GM12801 (cell line): Measurements from ENCODE around the gene MEIS1.

ENCODE experiments used
- CTCF ChIP-seq: IDR thresholded peaks from one replicate; pipeline ENCODE4 v1.5.1; 2011; ENCODE audit warnings: control low read depth; ENCODE audit not compliant: insufficient read length; ENCODE audit errors: extremely low read depth

Gene MEIS1

DNA sequence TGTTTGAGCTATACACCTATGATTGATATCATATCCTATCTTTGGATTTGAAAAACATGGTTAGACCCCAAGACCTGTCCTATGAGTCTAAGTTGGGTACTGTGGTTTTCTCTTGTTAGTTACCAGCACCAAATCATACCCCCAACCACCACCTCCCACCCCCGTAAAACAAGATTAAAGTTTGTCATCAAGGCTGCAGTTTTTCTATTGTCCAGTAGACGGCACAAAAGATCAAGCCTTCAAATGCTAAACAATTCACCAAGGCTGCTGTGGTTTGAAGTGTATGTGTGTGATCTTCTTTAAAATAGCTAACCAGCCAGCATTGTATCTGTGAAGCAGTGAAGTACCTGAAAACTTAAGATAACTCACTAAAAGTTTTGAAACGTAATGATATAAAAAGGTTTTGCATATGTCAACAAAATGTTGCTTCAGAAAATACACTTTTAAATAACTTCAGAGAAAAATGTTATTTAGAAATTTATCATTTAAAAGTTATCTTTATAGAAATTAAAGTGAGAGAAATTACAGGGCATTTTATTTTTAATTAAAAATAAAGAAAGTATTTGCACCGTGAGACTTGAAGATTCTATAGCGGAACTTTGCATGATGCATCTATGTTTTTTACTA is 5.8 kb upstream of the MEIS1 start:
- no peak for TF ChIP-seq CTCF

DNA sequence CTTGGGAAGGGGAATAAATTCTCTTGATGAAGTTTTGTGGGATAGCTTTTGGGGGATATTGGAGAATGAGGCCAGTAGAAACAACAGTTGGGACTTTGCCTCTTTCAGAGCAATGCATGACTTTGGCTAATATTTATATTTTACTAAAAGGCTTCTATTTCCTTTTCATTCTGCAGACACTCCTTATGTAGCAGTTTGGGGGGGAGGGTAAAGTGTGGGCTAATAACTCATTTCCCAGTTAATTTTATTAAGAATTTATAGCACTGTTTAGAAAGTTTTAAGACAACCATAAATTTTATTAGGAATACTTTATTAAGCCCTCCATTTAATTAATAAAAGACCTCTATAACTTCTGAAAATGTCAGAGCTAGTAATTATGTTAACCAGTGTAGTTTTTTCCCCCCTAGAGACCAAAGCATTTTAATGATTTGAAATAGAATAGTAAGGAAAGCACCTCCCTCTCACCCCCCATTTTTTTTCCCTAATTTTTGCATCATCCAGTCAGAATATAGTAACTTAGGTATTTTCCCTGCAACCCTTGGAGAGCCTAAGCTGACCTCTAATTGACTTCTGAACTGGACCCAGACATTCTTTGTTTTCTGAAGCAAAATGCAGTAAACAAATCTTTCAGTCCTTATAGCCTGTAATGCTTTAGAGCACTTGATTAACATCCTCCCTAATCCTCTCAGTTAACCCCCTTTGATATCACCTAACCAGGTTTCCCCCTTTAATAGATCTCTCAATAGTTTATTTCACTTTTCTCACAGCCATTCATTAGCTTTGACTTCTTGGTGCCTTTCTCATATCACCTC is 5.0 kb upstream of the MEIS1 start:
- TF ChIP-seq CTCF, result no peak

DNA sequence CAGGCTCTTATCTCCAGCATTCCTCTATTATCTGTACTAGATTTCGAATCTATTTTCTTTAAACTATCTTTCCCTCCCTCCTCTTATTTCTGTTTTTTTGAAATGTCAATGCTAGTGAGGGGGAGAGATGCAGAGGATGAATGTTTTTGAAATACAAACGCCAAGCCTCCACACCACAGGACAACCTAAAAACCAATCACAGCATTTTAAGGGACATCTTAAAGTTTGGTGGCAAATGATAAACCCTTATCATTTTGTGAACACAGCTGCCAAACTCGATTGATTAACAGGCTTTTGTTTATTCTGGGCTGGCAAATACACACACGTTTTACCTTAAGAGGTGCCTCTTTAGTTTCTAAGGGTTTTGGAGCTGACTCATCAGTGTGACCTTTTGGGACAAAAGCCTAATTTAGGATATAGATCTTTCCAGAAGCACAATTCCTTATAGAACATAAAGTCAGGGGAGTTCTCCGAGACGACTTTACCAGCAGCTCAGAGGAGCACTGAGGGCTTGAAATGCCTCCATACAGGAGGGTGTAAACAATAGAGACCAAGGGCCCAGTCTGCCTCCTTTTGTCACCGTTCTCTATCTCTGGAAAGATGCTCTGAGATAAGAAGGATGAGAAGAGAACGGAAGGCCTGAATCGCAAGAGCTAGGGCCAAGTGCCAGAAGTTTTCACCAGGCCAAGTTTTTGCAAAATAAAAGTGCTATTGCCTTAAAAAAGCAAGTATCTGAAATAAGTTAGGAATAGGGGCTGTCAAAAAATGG is 4.2 kb upstream of the MEIS1 start:
- no peak for TF ChIP-seq CTCF

DNA sequence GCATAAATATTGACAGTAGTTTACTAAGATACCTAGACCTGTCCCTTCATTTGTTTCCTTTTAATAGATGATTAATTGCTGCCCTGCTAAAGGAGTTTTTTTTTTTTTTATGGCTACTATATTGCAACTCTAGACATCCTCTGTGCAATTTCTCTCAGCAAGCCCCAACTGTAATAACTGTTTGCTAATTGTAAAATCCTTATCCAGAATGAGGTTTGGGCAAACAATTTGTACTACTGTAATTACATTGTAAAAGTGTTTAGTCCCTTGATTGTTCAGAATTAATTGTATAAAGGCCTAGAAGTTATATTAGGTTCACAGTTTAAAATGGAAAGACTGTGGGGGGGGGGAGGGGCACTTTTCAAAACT is 3.7 kb upstream of the MEIS1 start:
- TF ChIP-seq CTCF, result no peak

- TF ChIP-seq CTCF, result no peak
These were observed 2.9 kb upstream of the MEIS1 start for GRCh38 chr2:66431846-66432587.

DNA sequence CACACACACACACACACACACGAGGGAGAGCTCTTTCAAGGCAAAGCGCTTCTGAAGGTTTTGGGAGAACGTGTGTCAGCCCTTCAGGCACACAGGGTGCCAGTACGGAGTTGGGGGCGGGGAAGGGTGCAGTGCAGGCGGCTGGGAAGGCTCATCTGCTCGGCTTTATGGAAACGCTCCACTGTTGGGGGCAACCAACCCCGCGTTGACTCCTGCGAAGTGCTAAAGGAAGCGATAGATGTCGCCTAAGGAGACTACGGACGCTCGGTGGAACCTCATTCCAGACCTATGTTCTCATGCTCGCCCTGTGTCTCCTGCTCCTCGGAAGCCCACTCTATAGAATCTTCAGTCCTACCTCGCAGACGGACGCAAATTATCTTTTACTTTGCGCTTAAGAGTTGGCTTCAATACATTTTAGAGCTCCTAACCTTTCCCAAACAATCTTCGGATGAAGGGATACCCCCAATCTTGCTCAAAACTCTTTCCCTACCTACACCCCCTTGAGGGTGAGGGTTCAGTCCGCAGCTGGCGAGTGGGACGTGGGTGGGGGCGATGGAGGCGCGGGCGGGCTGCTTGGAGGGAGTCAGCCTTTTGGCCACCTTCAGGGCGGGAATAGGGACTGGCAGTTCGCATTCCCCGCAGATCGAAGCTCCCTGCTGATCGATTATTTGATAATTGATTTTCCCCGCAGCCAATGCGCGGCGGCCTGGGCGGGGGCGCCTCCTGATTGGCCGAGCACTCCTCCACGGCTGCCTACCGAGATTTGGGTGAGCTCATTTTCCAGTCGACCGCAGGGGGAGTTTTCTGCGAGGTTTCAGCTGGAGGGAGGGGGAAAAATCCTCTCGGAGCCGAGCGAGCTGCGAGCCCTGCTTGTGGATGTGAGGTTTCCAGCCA is 1.9 kb upstream of the MEIS1 start:
- no peak for TF ChIP-seq CTCF

DNA sequence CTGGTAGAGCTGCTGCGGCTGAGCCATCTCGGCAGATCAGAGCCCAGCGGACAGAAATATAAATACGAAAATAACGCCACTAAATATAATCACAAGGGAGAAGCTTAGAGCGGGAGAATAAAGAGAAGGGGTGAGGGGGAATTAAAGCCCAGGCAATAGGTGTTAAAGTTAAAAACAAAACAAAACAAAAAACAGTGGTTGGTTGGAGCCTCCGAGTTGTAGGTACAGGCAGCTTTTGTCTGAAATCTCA is 1.3 kb upstream of the MEIS1 start:
- TF ChIP-seq CTCF, result no peak
